ENCODE data around the gene CFAP99. TPM values are rescaled to one million over a fixed set of nuclear protein-coding genes. Genes with fewer than 3 reads are reported as not detected.

The CFAP99 gene
- total RNA-seq, result not detected in 2 replicates

GRCh38 chr4:2418650-2419571 is at the start of gene CFAP99:
Gene CFAP99 (plus strand): TSS chr4:2418955.
- peak; percentile 92 for DNase-seq (ENCODE audit: low read depth)
- TF ChIP-seq CTCF (IDR thresholded peaks at IDR 0.05; ENCODE audit: insufficient read depth, low read depth, low read length), result no peak
- peak within 1 kb of the TSS; percentile 61 for H3K4me3 ChIP-seq (ENCODE audit: low read depth, low read length)

- DNase-seq (ENCODE audit: low read depth), result no peak
- TF ChIP-seq CTCF (IDR thresholded peaks at IDR 0.05; ENCODE audit: insufficient read depth, low read depth, low read length), result no peak
- no peak overlapping the region for H3K4me3 ChIP-seq (ENCODE audit: low read depth, low read length)
Observed at GRCh38 chr4:2370597-2371320, 48.0 kb upstream of the CFAP99 start.

- no peak for DNase-seq (ENCODE audit: low read depth)
- TF ChIP-seq CTCF (IDR thresholded peaks at IDR 0.05; ENCODE audit: insufficient read depth, low read depth, low read length), result no peak
Observed at GRCh38 chr4:2371765-2372487, 46.8 kb upstream of the CFAP99 start.

GRCh38 chr4:2372488-2373030 is 46.2 kb upstream of the CFAP99 start:
- H3K4me3 ChIP-seq (ENCODE audit: low read depth, low read length), result no peak overlapping the region
- DNase-seq (ENCODE audit: low read depth), result no peak
- no peak for TF ChIP-seq CTCF (IDR thresholded peaks at IDR 0.05; ENCODE audit: insufficient read depth, low read depth, low read length)

More at GRCh38 chr4:2371765-2372487, 46.8 kb upstream of the CFAP99 start:
- H3K4me3 ChIP-seq (ENCODE audit: low read depth, low read length), result no peak overlapping the region

- TF ChIP-seq CTCF (IDR thresholded peaks at IDR 0.05; ENCODE audit: insufficient read depth, low read depth, low read length), result no peak
- DNase-seq (ENCODE audit: low read depth), result no peak
- no peak overlapping the region for H3K4me3 ChIP-seq (ENCODE audit: low read depth, low read length)
Observed at GRCh38 chr4:2373532-2373931, 45.2 kb upstream of the CFAP99 start.

GRCh38 chr4:2375427-2375826 is 43.3 kb upstream of the CFAP99 start:
- DNase-seq (ENCODE audit: low read depth), result no peak
- no peak for TF ChIP-seq CTCF (IDR thresholded peaks at IDR 0.05; ENCODE audit: insufficient read depth, low read depth, low read length)
- no peak overlapping the region for H3K4me3 ChIP-seq (ENCODE audit: low read depth, low read length)

Data from fibroblast of villous mesenchyme (primary cell).